Activated CD4-positive, alpha-beta T cell treated with anti-CD3 and anti-CD28 coated beads, Interleukin-2, amount 50 U/mL, for 1 hour (primary cell): ENCODE data around the gene OBP2A.
A peak's percentile ranks its signal among the peaks of the same experiment; 100 is the strongest.
"Not testable (repeated sequence)": the region's sequence is repeated elsewhere in the genome, so short reads cannot be mapped to it uniquely, and the experiment has no call there.

Experiments
- DNase-seq: peaks from one replicate; pipeline ENCODE4 v3.0.0-alpha.2; 2020

Gene OBP2A

GRCh38 chr9:135545646-135546176 is at the start of gene OBP2A:
Gene OBP2A (plus strand): TSS chr9:135546126. CDS start chr9:135546181, 55 bp downstream.
- not testable (repeated sequence) for DNase-seq

- no peak for DNase-seq
Observed at GRCh38 chr9:135498381-135499126, 47.4 kb upstream of the OBP2A start.

- DNase-seq = peak; percentile 91
Observed at GRCh38 chr9:135499326-135500070, 46.4 kb upstream of the OBP2A start.

- DNase-seq = no peak
Observed at GRCh38 chr9:135500071-135500524, 45.8 kb upstream of the OBP2A start.

- peak; percentile 79 for DNase-seq
Observed at GRCh38 chr9:135500525-135501260, 45.2 kb upstream of the OBP2A start, which contains the start of gene MRPS2. Gene MRPS2 (plus strand): TSS chr9:135500682. CDS start chr9:135500711, 29 bp downstream.

- no peak for DNase-seq
Observed at GRCh38 chr9:135501261-135502167, 44.4 kb upstream of the OBP2A start.

GRCh38 chr9:135502168-135502872 is 43.6 kb upstream of the OBP2A start:
- DNase-seq = no peak

GRCh38 chr9:135502873-135503321 is 43.0 kb upstream of the OBP2A start:
- DNase-seq = no peak

- no peak for DNase-seq
Observed at GRCh38 chr9:135503371-135504261, 42.3 kb upstream of the OBP2A start.

GRCh38 chr9:135504262-135505243 is 41.4 kb upstream of the OBP2A start:
- DNase-seq = peak; percentile 54

- no peak for DNase-seq
Observed at GRCh38 chr9:135505406-135506187, 40.3 kb upstream of the OBP2A start.

- DNase-seq = no peak
Observed at GRCh38 chr9:135506327-135507103, 39.4 kb upstream of the OBP2A start.

- no peak for DNase-seq
Observed at GRCh38 chr9:135507104-135508035, 38.6 kb upstream of the OBP2A start.

- DNase-seq = no peak
Observed at GRCh38 chr9:135508211-135508820, 37.6 kb upstream of the OBP2A start.

- no peak for DNase-seq
Observed at GRCh38 chr9:135509458-135509857, 36.5 kb upstream of the OBP2A start.

- no peak for DNase-seq
Observed at GRCh38 chr9:135512241-135512603, 33.7 kb upstream of the OBP2A start.
